GM21576 (cell line): ENCODE measurements around the gene TAMALIN.
"Not testable (repeated sequence)": the region's sequence is repeated elsewhere in the genome, so short reads cannot be mapped to it uniquely, and the experiment has no call there.

Experiments used
- ATAC-seq: cut with Tn5 transposase; IDR thresholded peaks from one replicate; pipeline ENCODE4 v1.9.1; 2021; ENCODE audit warnings: mild to moderate bottlenecking, moderate library complexity; ENCODE audit not compliant: unreplicated experiment

Gene TAMALIN

DNA sequence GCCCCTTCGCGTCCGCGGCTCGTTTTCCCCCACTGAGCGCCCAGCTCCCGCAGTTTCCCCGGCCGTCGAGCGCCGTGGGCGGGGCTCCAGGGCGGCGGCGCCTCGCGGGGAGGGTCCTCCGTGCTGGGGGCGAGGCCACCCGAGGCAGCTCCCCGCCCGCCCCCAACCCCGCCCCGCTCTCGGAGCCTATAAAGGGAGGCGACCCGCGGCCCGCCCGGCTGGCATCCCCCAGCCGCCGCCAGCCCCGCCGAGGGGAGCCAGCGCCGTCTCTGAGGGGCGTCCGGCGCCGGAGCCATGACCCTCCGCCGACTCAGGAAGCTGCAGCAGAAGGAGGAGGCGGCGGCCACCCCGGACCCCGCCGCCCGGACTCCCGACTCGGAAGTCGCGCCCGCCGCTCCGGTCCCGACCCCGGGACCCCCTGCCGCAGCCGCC is at the start of gene TAMALIN:
TAMALIN (plus strand) TSS at position 221 of the 432 bp plus-strand sequence; CDS start at position 295, 74 bp downstream.
- ATAC-seq, result no peak

DNA sequence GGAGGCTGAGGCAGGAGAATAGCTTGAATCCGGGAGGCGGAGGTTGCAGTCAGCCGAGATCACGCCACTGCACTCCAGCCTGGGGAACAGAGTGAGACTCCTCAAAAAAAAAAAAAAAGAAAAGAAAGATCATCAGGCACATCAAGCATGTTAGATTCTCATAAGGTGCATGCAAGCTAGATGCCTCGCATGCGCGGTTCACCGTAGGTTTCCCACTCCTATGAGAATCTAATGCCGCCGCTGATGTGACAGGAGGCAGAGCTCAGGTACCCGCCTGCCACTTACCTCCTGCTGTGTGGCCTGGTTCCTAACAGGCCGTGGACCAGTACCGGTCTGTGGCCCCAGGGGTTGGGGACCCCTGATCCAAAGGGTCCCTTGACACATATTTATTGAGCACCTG is 48.2 kb upstream of the TAMALIN start:
- no peak for ATAC-seq

DNA sequence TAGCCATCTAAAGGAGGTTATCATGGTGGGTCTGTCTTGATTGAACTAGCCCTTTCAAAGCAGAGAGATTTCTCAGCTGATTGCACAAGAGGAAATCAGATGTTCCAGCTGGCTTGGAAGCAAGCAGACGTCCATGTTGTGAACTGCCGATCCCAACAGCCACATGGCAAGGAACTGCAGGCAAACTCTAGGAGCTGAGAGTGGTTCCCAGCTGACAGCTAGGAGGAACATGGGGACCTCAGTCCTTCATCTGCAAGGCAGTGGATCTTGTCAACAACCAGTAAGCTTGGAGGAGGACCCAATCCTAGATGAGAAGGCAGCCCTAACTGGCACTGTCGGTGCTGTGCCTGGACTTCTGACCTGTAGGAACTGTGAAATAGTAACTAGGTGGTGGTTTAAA is 47.5 kb upstream of the TAMALIN start:
- ATAC-seq, result no peak

DNA sequence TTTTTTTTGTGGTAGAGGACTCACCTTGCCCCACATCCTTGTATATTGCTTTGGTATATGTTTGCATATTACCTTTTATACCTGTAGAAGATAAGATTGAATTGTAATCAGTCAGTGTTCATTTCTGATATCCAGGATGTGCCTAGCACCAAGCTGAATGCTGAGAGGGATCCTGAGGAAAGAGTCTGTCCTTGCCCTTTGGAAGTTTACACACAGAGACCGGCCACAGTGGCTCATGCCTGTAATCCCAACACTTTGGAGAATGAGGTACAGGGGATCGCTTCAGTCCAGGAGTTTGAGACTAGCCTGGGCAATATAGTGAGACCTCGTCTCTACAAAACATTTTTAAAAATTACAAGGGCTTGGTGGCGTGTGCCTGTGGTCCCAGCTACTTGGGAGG is 46.8 kb upstream of the TAMALIN start:
- no peak for ATAC-seq

DNA sequence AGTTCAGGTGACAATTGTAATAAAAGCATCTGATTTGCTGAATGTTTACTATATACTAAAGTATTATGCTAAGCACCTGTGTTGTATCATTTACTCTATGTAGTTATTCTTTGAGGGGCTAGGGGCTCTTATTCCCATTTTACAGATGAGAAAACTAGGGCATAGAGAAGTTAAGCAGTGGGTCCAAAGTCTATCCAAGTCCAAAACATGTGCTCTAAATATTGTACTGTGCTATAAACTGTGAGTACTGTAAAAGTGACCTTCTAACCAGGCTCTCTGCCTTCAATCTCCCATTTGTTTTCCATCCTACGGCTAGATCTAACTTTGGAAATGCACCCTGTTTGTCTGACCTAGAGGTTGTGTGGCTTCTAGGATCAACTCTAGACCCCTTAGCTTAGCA is 46.3 kb upstream of the TAMALIN start:
- no peak for ATAC-seq

DNA sequence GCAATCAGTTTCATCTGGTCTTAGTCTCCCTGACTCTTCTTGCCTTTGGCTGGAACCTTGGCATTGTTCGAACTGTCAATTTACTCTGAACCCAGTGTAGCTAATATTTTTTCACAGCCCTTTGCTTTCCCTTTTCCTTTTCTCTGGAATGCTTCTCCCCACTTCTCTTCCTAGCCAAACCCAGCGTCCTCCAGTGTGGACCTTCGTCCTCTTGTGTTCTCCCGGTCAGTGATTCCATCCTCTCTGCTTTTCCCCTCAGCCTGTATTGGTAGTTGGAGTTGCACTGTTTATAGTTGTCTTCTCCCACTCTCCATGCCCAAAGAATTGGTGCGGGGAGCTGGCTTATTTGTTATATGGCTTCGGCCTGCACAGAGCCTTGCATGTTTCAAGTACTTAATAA is 45.9 kb upstream of the TAMALIN start:
- ATAC-seq, result no peak

DNA sequence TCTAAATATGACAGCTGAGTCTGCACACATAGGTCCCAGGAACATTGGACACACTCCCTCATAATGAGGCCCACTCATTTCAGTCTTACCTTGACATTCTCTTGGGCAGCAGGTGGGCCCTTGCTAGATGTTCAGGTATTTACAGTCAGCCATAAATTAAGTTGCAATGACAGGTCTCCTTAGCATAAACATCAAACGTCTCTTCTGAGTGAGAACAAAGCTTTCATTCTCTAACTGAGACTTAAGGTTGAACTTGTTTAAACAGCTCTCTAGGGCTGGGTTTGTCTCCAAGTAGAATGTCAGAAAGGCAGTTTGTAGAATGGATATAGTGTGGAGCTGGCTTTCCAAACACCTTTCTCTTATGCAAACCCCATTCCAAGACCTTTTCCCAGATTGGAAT is 44.9 kb upstream of the TAMALIN start:
- ATAC-seq, result no peak

DNA sequence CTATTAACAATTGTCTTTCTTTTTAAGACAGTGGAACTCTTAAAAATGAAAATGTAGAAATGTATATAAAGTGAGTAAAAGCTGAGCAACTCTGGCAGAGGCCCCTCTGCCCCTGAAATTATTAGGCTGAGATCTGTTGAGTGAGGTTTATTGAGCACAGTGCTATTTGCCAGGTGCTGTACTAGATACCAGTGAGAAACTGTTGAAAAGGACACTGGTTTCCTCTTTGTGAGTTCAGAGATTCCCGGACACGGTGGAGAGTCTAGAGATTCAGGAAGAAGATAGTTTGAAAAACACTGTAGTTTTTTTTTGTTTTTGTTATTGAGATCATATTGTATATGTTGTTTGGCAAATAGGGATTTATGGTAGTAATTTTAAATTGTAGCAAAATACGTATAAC is 44.0 kb upstream of the TAMALIN start:
- no peak for ATAC-seq

DNA sequence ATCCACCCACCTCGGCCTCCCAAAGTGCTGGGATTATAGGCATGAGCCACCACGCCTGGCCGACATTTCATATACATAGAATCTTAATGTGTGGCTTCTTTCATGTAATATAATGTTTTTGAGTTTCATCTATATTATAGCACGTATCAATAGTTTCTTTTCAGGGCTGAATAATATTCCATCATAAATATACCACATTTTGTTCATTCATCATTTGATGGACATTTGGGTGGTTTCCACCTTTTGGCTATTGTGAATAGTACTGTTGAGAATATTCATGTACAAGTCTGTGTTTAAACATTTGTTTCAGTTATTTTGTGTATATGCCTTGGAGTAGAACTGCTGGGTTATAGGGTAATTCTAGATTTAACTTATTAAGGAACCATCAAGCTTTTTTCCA is 43.3 kb upstream of the TAMALIN start:
- ATAC-seq, result no peak

DNA sequence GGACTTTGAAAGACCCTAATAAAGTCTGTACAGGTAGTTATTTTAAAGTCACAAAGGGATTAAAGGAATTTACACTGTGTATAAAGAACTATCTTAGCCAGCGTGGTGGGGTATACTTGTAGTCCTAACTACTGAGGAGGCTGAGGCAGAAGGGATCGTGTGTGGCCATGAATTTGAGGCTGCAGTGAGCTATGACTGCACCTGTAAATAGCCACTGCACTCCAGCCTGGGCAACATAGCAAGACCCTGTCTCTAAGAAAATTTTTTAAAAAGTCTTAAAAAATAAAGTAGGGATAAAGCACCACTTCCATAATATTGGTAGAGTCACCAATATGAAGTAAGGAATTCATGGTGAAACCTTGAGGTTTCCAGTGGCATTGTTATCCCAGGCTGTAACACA is 37.1 kb upstream of the TAMALIN start:
- ATAC-seq, result no peak

DNA sequence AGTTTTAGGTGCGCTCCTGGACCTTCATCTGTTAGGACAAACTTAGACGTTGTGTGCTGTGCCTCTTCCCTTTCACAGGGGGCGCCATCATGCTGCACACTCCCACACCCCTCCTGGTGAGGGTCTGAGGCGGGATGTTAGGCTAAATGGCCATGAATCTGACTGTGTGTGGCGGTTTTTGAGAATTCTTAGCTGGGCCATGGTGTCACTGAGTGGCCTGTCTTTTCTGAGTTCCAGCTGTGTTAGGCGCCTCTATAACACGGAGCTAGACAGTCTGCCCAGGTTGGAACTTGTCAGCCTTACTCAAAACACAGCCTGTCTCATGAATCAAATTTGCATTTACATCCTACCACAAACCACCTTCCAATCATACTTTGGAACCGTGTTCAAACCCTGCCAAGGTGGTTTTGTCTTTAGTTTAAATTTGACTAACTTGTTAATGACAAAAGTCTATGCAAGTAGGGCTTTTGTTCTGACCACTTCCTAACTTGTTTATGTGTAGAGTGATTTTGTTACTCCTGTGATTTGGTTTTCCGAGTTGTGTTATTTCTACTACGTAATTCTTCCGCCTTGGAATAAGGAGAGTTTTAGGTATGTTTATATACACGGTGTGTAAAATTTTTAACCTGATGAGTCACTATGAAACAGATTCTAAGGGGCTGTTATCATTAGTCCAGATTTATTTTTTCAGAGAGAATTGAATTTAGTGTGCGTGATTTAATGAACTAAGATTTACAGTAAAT is 35.7 kb upstream of the TAMALIN start:
- peak; percentile 75 for ATAC-seq

DNA sequence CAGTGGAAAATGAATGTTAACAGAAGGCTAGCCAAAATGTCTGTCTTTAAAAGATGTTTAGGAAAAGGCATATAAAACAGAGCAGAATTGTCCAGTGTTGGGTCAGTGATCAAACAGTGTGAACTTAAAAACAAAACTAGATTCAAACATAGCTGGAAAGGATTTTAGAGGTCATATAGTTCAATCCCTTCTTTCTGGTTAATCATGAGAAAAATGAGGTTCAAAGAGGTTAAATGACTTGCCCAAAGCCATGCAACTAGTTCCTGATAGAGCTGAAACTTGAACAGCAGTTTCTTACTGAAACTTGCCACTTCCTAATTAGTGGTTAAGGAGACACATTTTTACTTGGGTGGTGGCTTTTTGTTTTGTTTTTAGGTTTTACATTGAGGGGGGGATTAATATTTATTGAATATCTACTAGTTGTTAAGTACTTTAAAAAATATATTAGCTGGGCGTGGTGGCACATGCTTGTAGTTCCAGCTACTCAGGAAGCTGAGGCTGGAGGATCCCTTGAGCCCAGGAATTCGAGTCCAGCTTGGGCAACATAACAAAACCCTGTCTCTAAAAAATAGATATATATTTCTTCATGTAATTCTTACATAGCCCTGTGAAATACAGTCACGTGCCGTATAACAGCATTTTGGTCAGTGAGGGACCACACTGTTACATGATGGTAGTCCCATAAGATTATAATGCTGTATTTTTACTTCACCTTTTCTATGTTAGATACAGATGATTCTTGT is 34.9 kb upstream of the TAMALIN start:
- peak; percentile 50 for ATAC-seq

DNA sequence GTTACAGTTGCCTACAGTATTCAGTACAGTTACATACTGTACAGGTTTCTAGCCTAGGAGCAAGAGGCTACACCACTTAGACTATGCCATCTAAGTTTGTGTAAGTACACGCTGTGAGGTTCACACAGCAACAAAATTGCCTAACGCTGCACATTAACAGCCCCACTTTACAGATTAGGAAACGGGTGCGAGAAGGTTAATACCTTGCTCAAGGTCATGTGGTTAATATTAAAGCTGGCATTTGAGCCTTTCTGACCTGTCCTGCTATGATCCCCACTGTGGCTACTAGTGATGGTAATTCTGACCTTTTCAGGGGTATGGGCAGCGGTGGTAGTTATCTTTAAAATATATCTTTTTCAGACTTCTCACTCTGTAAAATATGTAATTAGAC is 34.3 kb upstream of the TAMALIN start:
- no peak for ATAC-seq

DNA sequence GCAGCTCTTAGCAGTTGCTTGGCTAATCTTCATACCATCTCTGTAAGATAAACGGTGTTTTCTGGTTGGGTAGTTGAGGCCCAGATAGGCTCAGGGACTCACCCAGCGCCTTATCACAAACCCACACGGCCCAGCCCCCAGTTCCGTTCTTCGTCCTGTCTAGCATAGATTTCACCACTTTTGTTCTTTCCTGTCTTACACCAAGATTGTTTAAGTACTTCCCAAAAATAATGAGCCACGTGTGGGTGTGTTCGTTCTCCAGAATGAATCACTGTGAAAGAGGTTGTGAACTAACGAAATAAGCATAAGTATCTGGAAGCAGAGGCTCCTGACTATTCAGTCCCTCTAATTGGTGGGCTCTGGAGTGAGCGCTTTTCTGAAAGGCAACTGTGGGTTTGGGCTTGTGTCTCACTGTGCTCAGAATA is 33.9 kb upstream of the TAMALIN start:
- no peak for ATAC-seq

DNA sequence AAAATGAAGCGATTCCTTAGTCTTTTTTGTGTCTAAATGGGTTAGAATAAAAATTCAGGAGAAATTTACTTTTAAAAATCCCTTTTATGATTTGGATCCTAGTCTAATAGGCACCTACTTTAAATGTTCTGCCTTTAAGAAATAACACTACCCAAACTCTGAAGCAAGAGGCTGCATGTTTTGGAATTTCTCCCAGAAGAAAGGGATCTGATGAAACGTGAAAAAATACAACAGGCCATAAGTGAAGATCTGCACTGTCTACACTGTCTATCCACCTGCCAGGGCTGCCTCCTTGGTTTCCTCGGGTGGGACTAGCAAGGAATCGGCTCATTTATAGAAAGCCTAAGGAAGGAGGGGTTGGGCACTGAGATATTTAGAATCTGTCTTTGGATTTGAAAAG is 33.2 kb upstream of the TAMALIN start:
- ATAC-seq, result no peak

DNA sequence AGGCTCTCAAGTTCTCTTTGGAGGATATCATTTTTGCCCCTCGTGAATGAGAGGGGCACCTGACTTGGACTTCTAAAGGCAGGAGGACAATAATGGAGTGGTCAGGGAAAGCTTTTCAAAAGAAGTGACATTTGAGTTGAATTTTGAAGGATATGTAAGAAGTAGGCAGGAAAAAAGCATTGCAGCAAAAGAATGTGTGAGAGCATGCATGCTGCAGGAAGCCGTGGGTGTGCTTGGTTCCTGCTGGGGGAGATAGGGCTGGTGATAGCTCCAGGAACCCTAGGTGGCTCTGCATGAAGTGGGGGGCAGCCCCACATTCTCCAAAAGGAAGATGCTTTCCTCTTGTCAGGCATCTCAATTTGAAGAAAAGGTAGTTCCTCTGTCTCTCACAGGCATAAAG is 32.1 kb upstream of the TAMALIN start:
- no peak for ATAC-seq

DNA sequence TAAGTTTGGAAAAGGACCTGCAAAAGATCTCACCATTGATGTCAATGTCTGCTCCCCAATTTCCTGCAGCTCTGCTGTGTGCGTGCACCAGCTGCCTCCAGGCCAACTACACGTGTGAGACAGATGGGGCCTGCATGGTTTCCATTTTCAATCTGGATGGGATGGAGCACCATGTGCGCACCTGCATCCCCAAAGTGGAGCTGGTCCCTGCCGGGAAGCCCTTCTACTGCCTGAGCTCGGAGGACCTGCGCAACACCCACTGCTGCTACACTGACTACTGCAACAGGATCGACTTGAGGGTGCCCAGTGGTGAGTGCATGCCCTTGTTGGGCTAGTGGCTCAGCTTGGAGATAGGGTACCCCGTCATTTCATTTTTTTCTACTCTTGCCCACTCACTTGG is 31.6 kb upstream of the TAMALIN start:
- no peak for ATAC-seq

DNA sequence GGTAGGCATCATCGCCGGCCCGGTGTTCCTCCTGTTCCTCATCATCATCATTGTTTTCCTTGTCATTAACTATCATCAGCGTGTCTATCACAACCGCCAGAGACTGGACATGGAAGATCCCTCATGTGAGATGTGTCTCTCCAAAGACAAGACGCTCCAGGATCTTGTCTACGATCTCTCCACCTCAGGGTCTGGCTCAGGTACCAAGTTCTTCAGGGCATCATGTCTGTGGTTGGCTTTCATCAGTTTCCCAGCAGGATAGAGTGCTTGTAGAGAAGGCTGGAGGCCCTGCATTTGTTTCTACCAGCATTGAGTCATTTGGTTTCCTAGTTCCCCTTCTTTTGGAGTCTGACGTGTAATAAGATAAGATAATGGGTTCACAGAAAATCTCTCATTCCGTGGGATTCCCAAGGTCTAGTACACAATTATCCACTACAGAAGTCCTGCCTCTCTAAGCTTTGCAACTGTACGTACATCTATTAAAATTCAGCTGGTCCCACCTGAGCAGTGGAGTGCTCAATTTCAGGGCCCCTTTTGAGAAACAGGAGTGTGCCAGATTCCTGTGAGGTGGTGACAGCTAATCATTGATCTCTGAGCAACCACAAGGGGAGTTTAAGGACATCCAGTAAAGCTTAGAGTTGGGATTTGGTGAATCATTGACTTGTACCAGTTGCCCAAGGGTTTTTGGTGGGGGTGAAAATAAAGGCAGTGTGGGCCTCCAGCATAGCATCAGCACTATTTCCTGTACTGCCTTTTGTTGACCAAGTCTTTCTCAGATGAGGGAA is 30.2 kb upstream of the TAMALIN start:
- ATAC-seq, result no peak

DNA sequence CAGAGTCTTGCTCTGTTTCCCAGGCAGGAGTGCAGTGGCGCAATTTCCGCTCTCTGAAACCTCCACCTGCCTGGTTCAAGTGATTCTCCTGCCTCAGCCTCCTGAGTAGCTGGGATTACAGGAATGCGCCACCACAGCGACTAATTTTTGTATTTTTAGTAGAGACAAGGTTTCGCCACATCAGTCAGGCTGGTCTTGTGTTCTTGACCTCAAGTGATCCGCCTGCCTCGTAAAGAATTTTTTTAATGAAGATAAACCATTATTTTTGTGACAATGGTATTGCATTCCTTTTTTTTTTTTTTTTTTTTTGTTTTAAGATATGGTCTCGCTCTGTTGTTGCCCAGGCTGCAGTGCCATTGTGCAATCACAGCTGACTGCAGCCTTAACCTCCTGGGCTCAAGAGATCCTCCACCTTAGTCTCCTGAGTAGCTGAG is 29.4 kb upstream of the TAMALIN start:
- ATAC-seq, result no peak

DNA sequence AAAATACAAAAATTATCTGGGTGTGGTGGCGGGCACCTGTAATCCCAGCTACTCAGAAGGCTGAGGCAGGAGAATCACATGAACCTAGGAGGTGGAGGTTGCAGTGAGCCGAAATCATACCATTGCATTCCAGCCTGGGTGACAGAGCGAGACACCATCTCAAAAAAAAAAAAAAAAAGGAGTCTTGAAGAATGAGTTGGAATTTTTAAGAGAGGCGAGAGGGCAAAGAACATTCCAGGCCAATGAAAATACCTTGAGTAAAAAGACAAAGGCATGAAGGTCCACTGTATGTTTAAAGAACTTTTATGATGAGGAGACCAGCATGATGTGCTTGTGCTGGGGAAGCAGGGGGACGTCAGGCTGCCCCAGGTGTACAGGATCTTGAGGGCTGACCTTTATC is 27.4 kb upstream of the TAMALIN start:
- ATAC-seq, result not testable (repeated sequence)

DNA sequence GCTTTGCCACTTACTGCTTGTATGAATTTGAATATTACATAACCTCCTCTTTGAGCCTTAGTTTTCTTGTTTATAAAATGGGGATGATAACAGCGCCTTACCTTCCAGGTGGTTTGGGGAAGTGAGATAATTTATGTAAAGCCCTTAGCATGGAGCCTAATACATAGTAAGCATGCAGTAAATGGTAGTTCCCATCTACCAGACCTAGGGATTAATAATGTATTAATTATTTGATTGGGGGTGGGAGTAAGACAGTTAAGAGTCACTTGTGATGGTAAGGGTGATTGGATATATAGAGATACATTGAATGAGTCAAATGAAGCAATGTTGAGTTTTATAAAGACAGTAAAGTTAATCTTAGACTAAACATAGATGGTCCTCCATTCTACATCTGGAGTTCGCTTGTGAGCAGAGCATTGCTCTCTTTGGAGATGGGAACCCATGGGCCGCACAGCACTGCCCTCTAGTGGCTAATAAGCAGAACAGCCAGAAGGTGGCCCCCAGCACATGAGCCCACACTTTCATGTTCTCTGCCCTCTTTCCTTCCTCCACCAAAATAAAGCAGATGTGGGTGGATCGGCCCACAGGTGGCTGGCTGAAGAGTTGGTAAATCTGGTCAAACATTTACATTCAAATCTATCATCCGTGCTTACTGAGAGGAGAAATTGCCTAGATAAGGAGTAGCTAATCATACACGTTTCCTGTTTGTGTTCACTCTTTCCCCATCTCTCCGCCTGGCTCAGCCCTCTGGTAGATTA is 26.5 kb upstream of the TAMALIN start:
- ATAC-seq, result peak; percentile 73
